SU-DHL-6 (cell line): ENCODE results near the gene SETBP1.
A peak's percentile ranks its signal among the peaks of the same experiment; 100 is the strongest.
"Not testable (repeated sequence)": the region's sequence is repeated elsewhere in the genome, so short reads cannot be mapped to it uniquely, and the experiment has no call there.

ENCODE experiments used
- H2AFZ ChIP-seq: fragments of 200-600 bp; sonication (generic); 2 replicates; pipeline ENCODE4 v1.6.1; 2014; ENCODE audit warnings: low read depth, mild to moderate bottlenecking, moderate library complexity, mixed read lengths, antibody characterized with exemption, low read length; ENCODE audit not compliant: severe bottlenecking
- H3F3A ChIP-seq: fragments of 200-600 bp; shearing (Covaris generic); 2 replicates; pipeline ENCODE4 v1.6.0; 2016; ENCODE audit warnings: antibody characterized with exemption, mild to moderate bottlenecking; ENCODE audit not compliant: insufficient read depth
- H3K27ac ChIP-seq: fragments of 200-600 bp; sonication (generic); 2 replicates; pipeline ENCODE4 v1.5.1; 2016; ENCODE audit warnings: low read depth, mild to moderate bottlenecking, low read length, moderate library complexity, mixed read lengths
- H3K27me3 ChIP-seq: fragments of 200-600 bp; sonication (generic), shearing (Covaris generic); 2 replicates; pipeline ENCODE4 v1.6.0; 2014; ENCODE audit warnings: mild to moderate bottlenecking, low read length
- H3K36me3 ChIP-seq: fragments of 200-600 bp; sonication (generic); 2 replicates; pipeline ENCODE4 v1.6.1; 2014; ENCODE audit warnings: mild to moderate bottlenecking, low read length, mixed read lengths
- H3K4me2 ChIP-seq: fragments of 300-600, 200-600 bp; shearing (Covaris generic), sonication (generic); 2 replicates; pipeline ENCODE4 v1.6.0; 2014; ENCODE audit warnings: low read length, low read depth, mild to moderate bottlenecking; ENCODE audit not compliant: poor library complexity, severe bottlenecking
- H3K4me3 ChIP-seq: fragments of 200-600 bp; sonication (generic); 2 replicates; pipeline ENCODE4 v1.5.1; 2014; ENCODE audit warnings: antibody characterized with exemption, low read length, mild to moderate bottlenecking, mixed read lengths; ENCODE audit not compliant: insufficient read depth, poor library complexity, severe bottlenecking
- H3K79me2 ChIP-seq: fragments of 200-600 bp; sonication (generic); 2 replicates; pipeline ENCODE4 v1.6.1; 2014; ENCODE audit warnings: mild to moderate bottlenecking, low read length, moderate library complexity; ENCODE audit not compliant: insufficient read depth
- H3K9ac ChIP-seq: fragments of 200-600 bp; sonication (generic); 2 replicates; pipeline ENCODE4 v1.7.0; 2014; ENCODE audit warnings: mild to moderate bottlenecking, low read length
- H3K9me2 ChIP-seq: fragments of 200-600 bp; sonication (generic); replicated peaks from 2 replicates; pipeline ENCODE4 v1.6.1; 2014; ENCODE audit warnings: low read length; ENCODE audit not compliant: insufficient read depth
- H3K9me3 ChIP-seq: fragments of 200-600 bp; sonication (generic); 2 replicates; pipeline ENCODE4 v1.6.1; 2014; ENCODE audit warnings: low read length, mixed read lengths; ENCODE audit not compliant: insufficient read depth
- H4K20me1 ChIP-seq: fragments of 200-600 bp; sonication (generic); 2 replicates; pipeline ENCODE4 v1.6.1; 2014; ENCODE audit warnings: low read depth, mild to moderate bottlenecking, antibody characterized with exemption, low read length, moderate library complexity, mixed read lengths
- EZH2phosphoT487 ChIP-seq: fragments of 200-600 bp; sonication (generic), shearing (Covaris generic); conservative IDR thresholded peaks from 2 replicates; pipeline ENCODE4 v1.6.1; 2018; ENCODE audit warnings: mild to moderate bottlenecking, antibody characterized with exemption, low read length, moderate library complexity, mixed read lengths
- TF ChIP-seq, protein P1 (sequence below): fragments of 200-600 bp; sonication (generic); IDR thresholded peaks from one replicate; pipeline ENCODE4 v1.5.1; 2017; ENCODE audit warnings: antibody characterized with exemption, mild to moderate bottlenecking, low read length, moderate library complexity; ENCODE audit not compliant: insufficient read depth, poor library complexity, severe bottlenecking

The SETBP1 gene

DNA sequence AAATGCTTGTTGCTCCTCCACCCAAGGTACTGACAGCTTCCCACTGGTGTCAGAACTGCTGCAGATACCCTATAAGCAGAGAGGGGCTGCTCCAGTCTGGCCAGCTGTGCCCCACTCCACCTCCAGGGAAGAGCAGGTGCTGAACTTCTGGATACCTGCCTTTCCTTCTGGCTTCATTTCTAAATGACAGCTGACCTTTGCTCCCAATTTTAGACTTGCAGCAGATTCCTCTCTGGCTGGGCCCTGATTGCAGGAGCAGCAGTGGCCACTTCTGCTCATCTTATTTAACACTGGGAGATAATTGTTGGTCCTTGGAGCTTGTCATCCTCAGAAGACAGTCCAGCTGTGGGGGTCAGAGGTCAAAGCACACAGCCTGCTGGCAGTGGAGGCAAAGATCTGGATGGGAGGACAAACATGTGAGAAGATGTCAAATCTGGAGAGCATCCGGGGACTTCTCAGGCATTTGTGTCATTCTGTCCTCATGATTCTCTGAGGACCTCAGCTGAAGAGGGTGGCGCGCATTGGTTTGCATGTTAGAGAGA lies 38.9 kb downstream of the SETBP1 start:
- H3K27me3 ChIP-seq, result no peaks in the 10 kb centered on the region
- H3K79me2 ChIP-seq, result no peaks in the 10 kb centered on the region
- no peaks in the 10 kb centered on the region for H4K20me1 ChIP-seq
- no peaks in the 10 kb centered on the region for H3K9me2 ChIP-seq
- no peak overlapping the region for H2AFZ ChIP-seq
- no peak overlapping the region for H3K4me2 ChIP-seq
- no peaks in the 10 kb centered on the region for H3K9me3 ChIP-seq
- H3F3A ChIP-seq, result 0 out of 2 replicates have a peak, but pooled peaks cover 7% of the 10 kb centered on the region
- H3K36me3 ChIP-seq, result no peaks in the 10 kb centered on the region
- no peak overlapping the region for H3K9ac ChIP-seq
- H3K27ac ChIP-seq, result no peak overlapping the region
- no peak overlapping the region for H3K4me3 ChIP-seq
- TF ChIP-seq EZH2phosphoT487, result no peak
- TF ChIP-seq, protein P1, sequence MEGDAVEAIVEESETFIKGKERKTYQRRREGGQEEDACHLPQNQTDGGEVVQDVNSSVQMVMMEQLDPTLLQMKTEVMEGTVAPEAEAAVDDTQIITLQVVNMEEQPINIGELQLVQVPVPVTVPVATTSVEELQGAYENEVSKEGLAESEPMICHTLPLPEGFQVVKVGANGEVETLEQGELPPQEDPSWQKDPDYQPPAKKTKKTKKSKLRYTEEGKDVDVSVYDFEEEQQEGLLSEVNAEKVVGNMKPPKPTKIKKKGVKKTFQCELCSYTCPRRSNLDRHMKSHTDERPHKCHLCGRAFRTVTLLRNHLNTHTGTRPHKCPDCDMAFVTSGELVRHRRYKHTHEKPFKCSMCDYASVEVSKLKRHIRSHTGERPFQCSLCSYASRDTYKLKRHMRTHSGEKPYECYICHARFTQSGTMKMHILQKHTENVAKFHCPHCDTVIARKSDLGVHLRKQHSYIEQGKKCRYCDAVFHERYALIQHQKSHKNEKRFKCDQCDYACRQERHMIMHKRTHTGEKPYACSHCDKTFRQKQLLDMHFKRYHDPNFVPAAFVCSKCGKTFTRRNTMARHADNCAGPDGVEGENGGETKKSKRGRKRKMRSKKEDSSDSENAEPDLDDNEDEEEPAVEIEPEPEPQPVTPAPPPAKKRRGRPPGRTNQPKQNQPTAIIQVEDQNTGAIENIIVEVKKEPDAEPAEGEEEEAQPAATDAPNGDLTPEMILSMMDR, result no peak

DNA sequence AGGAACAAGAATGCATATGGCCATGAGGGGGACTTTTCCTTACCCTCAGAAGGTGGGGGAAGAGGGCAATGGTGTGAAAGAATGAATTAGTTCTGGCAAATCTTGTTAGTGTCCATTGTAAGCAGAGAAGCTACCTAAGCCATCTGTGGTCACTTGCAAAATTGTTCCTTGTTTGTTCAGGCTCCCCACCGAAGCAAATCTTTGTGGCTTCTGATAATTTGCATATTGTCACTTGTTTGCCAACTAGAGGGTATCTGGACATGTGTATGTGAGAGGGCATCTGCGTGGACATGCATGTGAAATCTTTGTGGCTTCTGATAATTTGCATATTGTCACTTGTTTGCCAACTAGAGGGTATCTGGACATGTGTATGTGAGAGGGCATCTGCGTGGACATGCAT lies 41.1 kb downstream of the SETBP1 start:
- H3K79me2 ChIP-seq, H2AFZ ChIP-seq, H4K20me1 ChIP-seq, H3K27me3 ChIP-seq, H3K9me2 ChIP-seq, H3K4me3 ChIP-seq, H3K36me3 ChIP-seq, H3K9me3 ChIP-seq: not testable (repeated sequence)
- H3F3A ChIP-seq, result peaks cover 15% of the 10 kb centered on the region; the same call in 1 of the 2 replicates
- peak overlapping the region; percentile 45 for H3K4me2 ChIP-seq
- H3K9ac ChIP-seq, result 0 out of 2 replicates have a peak overlapping the region, but pooled peaks have one; percentile 1
- H3K27ac ChIP-seq, result peak overlapping the region; percentile 59

DNA sequence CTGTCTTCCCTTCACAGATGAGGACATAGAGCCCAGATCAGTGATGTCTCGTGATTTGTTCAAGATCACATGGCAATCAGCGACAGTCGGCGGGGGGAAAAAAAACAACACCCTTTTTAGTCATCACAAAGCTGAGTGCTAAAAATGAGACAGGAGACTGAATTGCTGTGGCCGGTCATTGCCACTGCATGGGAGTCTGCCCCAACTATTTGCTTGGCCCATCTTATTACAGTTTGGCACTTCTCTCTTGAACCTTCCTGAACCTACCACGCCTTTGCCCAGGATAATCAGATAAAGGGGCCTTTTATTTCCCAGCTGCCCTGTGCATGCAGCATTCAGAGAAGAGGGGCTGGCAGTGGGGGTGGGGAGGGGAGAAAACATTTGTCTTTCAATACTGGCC lies 42.7 kb downstream of the SETBP1 start:
- Histone ChIP-seq H3K4me2 (peak overlapping the region; percentile 27), H3K9me2 (no peaks in the 10 kb centered on the region), H3F3A (peaks cover 15% of the 10 kb centered on the region; the same call in 1 of the 2 replicates), H2AFZ (no peak overlapping the region), H3K27me3 (no peaks in the 10 kb centered on the region), H3K4me3 (no peak overlapping the region), H3K9ac (peak overlapping the region; percentile 15; the same call in 1 of the 2 replicates), H3K27ac (peak overlapping the region; percentile 59), H4K20me1 (no peaks in the 10 kb centered on the region), H3K9me3 (no peaks in the 10 kb centered on the region), H3K36me3 (no peaks in the 10 kb centered on the region), H3K79me2 (no peaks in the 10 kb centered on the region)
- TF ChIP-seq, protein P1, result no peak
- no peak for TF ChIP-seq EZH2phosphoT487

DNA sequence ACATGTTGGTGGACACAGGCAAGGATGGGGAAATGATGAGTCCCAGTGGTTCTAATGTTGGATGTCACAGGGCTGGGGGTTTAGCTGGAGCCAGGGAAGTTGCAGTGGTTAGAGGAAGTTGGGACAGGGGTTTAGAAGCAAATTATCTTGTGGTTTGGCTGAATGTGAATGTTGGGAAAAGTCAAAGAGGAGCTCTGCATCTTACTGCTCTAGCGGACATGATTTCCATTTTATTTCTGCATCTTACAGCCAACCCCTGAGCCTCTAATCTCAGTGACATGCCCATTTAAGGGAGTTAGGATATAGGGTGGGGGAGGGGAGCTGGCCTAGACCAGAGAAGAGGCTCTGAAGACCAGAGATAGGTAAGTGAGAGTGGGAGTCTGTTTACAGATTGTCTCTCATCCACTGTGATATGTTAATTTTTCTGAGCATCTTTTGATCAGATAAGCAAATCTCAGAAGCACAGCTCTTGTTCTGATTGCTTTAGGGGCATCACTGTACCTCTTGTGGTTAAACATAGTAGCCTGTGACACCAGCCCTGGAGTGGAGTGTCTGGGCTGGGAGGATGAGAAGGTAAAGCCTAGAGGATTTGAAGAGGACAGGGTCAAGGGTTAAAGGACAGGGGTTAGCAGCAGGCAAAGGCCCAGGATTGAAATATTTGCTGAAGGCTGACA lies 43.6 kb downstream of the SETBP1 start:
- Histone ChIP-seq H4K20me1 (no peaks in the 10 kb centered on the region), H3F3A (peaks cover 15% of the 10 kb centered on the region; the same call in 1 of the 2 replicates), H3K4me2 (peak overlapping the region; percentile 38), H3K9me2 (no peaks in the 10 kb centered on the region), H3K27ac (peak overlapping the region; percentile 59), H3K4me3 (no peak overlapping the region), H3K79me2 (no peaks in the 10 kb centered on the region), H3K9me3 (no peaks in the 10 kb centered on the region), H2AFZ (no peak overlapping the region), H3K9ac (peak overlapping the region; percentile 15), H3K36me3 (no peaks in the 10 kb centered on the region), H3K27me3 (no peaks in the 10 kb centered on the region)
- TF ChIP-seq, protein P1, result no peak
- no peak for TF ChIP-seq EZH2phosphoT487
